HG02943 (cell line): ENCODE results near the gene TEAD3.
"Not testable (repeated sequence)": the region's sequence is repeated elsewhere in the genome, so short reads cannot be mapped to it uniquely, and the experiment has no call there.

Experiments used
- ATAC-seq: cut with Tn5 transposase; IDR thresholded peaks from one replicate; pipeline ENCODE4 v1.9.1; 2021; ENCODE audit warnings: mild to moderate bottlenecking, low read depth, moderate library complexity; ENCODE audit not compliant: unreplicated experiment

The TEAD3 gene

GRCh38 chr6:35452183-35453090, 44.4 kb downstream of the TEAD3 start, which contains the start of gene FANCE:
Gene FANCE (plus strand): TSS chr6:35452338. CDS start chr6:35452546, 208 bp downstream.
- ATAC-seq: peak; percentile 77

DNA sequence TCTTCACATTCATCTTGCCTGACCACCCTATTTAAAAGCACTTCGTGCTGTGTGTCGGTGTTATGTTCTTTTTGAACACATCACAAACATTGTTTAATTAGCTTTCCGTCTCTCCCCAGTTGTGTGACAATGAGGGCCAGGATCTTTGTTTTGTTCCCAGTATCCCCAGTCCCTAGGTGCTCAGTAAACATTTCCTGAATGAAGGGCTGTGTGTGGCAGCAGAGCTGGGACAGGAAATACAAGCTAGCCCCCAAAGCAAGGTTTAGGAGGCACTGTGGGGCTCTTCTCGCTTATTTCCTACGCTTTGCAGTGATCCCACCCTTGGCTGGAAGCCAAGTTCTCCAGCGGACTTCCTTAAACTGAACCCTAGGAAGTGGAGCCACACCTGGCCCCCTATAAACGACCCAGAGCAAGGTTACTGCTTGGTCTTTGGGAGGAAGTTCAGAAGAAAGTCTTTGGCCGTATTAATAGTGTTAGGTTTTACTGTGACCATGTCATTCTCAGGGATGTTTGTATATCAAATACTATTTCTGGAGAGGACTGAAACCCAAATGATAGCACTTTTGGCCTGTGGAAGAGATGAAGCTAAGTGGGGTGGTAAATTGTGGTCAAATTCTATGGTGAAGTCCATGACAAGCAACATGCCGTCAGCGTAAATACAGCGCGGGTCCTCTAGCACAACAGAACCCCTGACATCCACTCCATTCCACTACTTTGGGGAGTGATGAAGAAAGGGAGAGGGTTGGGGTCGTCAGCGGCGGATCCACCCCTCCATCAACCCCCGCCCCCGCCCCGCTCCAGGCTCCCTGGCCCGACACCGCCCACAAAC, 45.3 kb downstream of the TEAD3 start:
- no peak for ATAC-seq

DNA sequence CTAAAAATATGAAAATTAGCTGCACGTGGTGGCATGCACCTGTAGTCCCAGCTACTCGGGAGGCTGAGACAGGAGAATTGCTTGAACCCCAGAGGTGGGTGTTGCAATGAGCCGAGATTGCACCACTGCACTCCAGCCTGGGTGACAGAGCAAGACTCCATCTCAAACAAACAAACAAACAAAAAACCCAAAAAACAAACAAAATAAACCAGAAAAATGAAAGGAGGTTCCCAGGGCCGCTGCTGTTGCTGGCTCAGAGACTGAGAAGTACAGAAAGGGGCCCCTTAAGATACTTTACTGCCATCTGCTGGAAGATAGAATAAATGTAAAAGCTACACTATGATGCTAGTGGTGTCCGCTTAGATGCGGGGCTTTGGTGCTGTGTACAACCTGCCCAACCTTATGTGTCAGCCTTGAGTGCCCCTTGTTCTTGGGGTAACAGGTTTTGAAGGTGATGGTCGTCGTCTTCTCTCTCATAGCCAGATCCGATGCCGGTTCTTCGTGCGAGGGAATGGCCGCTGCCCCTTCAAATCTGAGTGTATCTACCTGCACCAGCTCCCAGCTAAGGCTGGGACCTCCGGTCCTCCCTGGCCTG, 47.5 kb downstream of the TEAD3 start:
- ATAC-seq: no peak

GRCh38 chr6:35448191-35448590, 48.7 kb downstream of the TEAD3 start:
- ATAC-seq: no peak

- no peak for ATAC-seq
Measured at GRCh38 chr6:35445691-35446090, 51.2 kb downstream of the TEAD3 start.

- no peak for ATAC-seq
Measured at GRCh38 chr6:35443341-35444030, 53.4 kb downstream of the TEAD3 start.

DNA sequence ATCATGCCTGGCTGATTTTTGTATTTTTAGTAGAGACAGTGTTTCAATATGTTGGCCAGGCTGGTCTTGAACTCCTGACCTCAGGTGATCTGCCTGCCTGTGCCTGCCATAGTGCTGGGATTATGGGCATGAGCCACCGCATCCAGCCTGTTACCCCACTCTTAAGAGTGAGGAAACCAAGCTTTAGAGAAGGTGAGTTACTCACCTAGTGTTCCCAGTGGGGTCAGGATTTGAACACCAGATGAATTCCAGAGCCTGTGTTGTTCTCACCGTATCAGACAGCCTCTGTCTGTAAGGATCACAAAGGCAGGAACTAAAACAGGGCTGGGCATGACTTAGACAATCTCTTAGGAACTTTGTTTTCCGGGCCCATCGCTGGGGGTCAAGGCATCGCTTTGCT, 54.2 kb downstream of the TEAD3 start:
- no peak for ATAC-seq

- no peak for ATAC-seq
Measured at GRCh38 chr6:35441642-35442041, 55.2 kb downstream of the TEAD3 start.

- no peak for ATAC-seq
Measured at GRCh38 chr6:35441205-35441604, 55.7 kb downstream of the TEAD3 start.

GRCh38 chr6:35439308-35439707, 57.6 kb downstream of the TEAD3 start:
- ATAC-seq: no peak

- ATAC-seq: not testable (repeated sequence)
Measured at GRCh38 chr6:35438378-35439065, 58.4 kb downstream of the TEAD3 start.

DNA sequence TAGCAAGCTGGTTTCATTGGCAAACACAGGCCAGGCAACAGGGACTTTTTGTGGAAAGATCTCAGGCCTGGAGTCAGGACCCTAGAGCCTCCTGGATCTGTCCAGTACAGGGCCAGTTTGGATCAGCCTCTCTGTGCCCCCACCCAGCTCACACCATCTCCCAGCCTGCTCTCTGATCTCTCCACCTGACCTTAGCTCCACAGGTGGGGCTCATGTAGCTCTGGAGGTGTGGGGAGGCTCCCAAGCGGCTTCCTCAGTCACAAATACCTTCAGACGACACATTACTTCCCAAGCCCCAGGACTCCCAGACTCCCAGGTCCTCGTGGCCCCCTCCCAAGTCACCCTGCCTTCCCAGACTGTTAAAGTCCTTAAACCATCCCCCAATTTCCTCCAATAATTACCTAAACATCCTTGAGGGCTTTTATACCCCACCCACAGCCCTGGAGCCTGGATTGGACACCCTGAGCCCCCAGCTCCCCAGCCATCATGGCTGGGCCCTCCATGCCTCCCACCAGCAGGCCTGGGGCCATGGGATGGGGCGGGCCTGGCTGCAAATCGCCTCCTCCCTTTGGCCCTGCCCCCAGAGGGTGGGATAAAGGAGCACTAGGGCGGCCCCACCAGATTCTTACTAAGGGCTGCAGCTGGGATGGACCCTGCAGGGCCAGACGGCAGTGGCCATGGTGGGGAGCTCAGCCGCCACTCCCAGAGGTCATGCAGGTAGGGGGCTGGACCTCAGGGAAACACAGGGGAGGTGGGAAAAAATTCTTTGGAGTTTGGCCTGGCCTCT, 60.6 kb downstream of the TEAD3 start:
- no peak for ATAC-seq

- ATAC-seq: no peak
Measured at GRCh38 chr6:35435074-35435837, 61.6 kb downstream of the TEAD3 start.

GRCh38 chr6:35432702-35433101, 64.2 kb downstream of the TEAD3 start:
- ATAC-seq: not testable (repeated sequence)

DNA sequence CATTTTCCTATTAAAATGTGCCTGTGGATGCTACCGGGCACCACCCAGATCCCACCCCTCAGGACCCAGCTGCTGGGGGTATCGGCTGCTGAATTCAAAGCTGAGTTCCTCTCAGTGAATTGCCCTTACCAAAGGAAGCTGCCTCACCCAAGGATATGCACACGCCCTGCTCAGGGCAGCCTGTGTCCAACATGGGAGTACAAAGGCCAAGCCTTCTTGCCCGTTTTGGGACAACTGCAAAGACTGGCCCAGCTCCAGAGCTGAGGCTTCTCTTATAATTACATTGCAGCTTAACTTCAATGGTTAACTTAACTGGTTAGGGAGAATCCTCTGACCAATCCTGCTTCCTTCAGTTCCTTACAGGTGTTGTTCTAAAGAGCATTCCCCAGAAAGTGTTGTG, 64.6 kb downstream of the TEAD3 start:
- ATAC-seq: no peak

GRCh38 chr6:35429463-35429862, 67.4 kb downstream of the TEAD3 start:
- ATAC-seq: no peak

DNA sequence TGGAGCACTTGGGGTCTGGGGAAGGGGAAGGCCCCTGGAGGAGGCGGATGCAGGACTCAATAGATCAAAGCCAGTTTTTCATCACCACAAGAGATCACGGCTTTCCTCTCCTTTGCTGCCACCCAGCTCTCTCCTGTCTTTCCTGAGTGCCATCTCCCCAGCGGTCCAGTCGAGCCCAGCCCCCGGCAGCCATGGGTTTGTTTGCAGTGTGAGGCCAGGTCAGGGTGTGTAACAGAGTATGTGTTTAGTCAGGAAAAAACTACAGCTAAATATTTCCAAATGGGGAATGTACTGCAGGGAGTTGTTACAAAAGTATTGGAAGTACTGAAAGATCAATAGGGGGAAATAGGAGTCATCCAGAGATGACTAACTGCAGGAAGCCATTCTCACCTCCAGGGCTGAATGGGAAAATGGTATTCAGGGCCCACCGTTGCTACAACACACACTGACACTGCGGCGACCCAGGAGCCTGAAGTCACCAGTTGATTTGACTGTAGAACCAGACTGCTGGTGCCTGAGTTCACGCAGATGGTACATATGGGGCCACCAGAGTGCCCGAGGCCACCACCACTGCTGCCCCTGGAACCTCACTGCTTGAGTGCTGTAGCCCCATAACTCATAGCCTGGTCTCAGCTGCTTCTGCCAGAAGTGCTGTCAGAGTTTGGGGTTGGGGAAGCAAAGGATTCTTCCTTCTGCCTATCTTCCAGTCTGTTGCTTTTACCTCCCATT, 68.3 kb downstream of the TEAD3 start:
- no peak for ATAC-seq

DNA sequence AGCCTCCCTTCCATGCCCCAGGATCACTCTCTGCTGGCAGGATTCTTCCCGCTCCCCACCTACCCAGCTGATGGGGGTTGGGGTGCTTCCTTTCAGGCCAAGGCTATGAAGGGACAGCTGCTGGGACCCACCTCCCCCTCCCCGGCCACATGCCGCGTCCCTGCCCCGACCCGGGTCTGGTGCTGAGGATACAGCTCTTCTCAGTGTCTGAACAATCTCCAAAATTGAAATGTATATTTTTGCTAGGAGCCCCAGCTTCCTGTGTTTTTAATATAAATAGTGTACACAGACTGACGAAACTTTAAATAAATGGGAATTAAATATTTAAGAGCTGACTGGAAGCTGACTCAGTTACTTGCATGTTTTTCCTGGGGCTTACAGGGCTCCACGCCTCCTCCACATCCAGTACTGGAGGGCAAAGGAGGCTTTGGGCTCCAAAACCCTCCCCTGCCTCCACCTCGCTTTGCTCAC, 69.0 kb downstream of the TEAD3 start:
- ATAC-seq: no peak
